T-helper 2 cell treated with Interferon-gamma antibody and Interleukin-4, amounts not matched to agents 5 μg/mL and 100 μg/mL, for 36 hours (primary cell): ENCODE data around the gene TMEM123.
"Not testable (repeated sequence)": the region's sequence is repeated elsewhere in the genome, so short reads cannot be mapped to it uniquely, and the experiment has no call there.

ENCODE experiments used
- DNase-seq: peaks from one replicate; pipeline ENCODE4 v3.0.0; 2021; ENCODE audit warnings: low spot score
- H3K27ac Mint-ChIP-seq: one replicate; pipeline ENCODE4 v1.8.0; 2021; ENCODE audit warnings: mild to moderate bottlenecking, mixed read lengths
- H3K27me3 Mint-ChIP-seq: one replicate; pipeline ENCODE4 v1.8.0; 2021; ENCODE audit warnings: low read depth, mixed read lengths
- H3K36me3 Mint-ChIP-seq: one replicate; pipeline ENCODE4 v1.8.0; 2021; ENCODE audit warnings: low read depth, mixed read lengths
- H3K4me1 Mint-ChIP-seq: one replicate; pipeline ENCODE4 v1.8.0; 2021; ENCODE audit warnings: low read depth, mixed read lengths
- H3K4me3 Mint-ChIP-seq: one replicate; pipeline ENCODE4 v1.8.0; 2022; ENCODE audit warnings: mild to moderate bottlenecking, moderate library complexity, mixed read lengths
- H3K9me3 Mint-ChIP-seq: one replicate; pipeline ENCODE4 v1.8.0; 2021; ENCODE audit warnings: mixed read lengths

The TMEM123 gene

DNA sequence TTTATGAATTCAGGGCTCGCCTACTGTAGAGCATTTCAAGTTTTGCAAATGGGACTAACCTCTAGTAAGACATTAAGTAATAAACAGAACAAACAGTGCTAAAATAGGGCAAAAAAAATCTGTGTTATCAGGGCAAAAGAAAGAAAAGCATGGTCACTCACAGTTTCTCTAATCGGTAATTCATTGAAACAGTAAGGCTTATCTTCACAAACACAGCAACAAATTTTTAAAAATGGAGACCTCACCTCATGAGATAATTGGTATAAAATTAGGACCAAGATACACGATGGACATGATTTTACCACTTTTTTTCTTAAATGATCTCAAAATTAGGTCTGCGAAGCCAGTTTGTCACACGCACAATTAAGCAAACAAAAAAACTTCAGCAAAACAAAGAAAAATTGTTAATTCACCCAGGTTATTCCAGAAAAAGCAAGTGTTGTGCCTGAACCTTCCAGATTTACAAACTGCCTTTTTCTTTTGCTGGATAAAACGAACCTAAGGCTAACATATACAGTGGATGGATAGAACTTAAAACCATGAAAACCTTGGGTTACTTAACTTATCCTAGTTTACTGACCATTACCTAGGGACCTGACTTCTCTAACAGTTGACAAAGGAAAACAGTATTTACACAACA is 1.4 kb downstream of the TMEM123 start:
- Mint-ChIP-seq H3K27me3 (no peaks in the 10 kb centered on the region), H3K9me3 (no peaks in the 10 kb centered on the region), H3K4me3 (peak overlapping the region; percentile 87), H3K27ac (peak overlapping the region; percentile 97), H3K36me3 (peaks cover 50% of the 10 kb centered on the region), H3K4me1 (peaks cover 73% of the 10 kb centered on the region)
- DNase-seq = no peak

DNA sequence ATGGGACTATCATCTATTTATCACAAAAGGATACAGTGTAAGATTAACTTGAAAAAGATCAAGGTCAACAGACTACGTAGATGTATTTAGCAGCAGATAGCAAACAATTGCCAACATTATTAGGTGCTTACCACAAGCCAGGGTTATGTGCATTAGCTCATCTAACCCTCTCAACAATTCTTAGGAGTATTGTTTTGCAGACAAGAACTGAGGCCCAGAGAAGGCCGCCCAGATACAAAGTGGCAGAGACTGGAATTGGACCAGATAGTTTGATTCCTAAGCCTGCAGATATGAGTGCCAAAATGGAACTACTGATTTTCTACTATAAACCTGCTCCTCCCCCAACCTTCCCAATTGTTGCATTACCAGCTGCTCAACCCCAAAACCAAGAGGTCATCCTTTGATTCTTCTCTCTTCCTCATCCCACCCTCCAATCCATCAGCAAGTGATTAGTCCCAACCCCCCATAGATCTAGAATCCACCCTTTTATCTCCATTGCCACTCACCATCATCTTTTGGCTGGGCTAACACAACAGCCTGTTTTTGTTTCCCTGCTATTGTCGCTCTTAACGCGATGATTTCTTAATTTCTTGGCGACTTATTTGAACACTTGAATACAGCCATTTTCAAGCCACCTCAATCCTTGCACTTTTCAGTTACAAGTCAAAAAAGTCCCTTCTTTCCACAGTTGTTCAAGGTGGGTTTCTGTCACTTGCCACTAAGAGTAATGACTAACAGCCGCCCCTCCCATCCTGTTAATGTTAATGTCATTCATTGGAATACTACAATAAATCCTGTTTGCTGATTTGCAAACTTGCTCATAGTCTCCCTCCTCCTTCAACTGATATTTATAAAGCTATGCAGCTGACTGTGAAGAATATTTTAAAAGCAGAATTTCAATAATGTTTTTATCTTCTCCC is 2.7 kb downstream of the TMEM123 start:
- Mint-ChIP-seq H3K27ac (peak overlapping the region; percentile 65), H3K36me3 (peaks cover 63% of the 10 kb centered on the region), H3K4me1 (peaks cover 72% of the 10 kb centered on the region), H3K9me3 (peaks cover 4% of the 10 kb centered on the region), H3K4me3 (peak overlapping the region; percentile 87), H3K27me3 (no peaks in the 10 kb centered on the region)
- DNase-seq = no peak

DNA sequence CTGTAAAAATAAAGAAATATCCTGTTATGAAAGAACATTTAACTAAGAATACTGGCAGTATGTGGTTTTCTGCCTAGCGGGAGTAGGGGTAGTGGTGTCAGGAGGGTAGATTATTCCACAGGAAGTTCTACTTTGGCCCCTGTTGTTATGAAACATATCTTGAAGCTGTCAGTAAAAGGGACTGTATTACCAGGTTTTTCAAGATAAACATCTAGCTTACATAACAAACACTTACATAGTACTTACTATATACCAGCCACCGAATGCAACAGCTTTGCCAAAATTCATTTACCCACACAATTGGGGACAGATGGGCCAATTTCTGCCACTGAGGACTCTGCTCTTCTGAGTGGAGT is 3.7 kb downstream of the TMEM123 start:
- Mint-ChIP-seq H3K4me1 (peaks cover 65% of the 10 kb centered on the region), H3K4me3 (peak overlapping the region; percentile 87), H3K9me3 (peaks cover 8% of the 10 kb centered on the region), H3K27ac (peak overlapping the region; percentile 65), H3K27me3 (no peaks in the 10 kb centered on the region), H3K36me3 (peaks cover 71% of the 10 kb centered on the region)
- no peak for DNase-seq

DNA sequence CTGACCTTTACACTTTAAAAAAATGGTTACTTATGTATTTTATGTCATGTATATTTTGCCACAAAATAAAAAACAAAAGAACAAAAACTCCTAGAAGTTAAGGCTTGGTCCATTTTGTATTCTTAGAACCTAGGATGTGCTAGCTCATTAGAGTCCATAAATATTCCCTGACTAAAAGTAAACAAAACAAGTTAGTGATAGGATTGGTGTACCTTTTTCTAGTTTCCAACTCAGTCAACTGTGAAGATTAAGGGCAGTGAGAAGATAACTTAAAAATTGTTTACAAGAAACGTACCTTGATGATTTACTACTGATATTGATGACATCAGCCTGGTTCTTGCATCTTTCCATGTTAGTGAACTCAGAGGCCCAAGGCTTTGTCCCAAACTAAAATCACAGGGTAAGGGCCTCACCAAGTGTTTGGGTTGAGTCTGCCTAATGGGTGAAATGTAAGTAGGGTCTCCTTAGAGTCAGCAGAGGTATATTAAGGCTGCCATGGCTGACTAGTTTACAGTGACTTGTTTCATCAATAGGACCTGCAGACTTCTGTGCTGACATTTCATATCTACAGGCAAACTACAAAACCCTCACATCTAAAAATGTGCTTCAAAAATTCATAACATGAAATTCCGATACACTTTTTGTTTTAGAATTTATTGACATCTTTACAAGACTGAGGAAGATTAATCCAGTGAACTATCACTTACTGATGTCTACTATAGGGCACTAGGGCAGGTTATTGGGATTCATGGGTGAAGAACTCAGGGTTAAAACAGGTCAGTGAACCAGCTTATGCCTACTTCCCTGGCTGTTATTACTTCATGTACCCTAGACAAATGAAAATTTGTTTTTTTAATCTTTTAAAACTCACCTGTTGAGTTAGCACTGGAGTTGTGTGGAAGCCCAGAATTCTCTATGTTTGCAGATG is 4.4 kb downstream of the TMEM123 start:
- peak overlapping the region; percentile 80 for H3K27ac Mint-ChIP-seq
- H3K4me3 Mint-ChIP-seq = peak overlapping the region; percentile 87
- H3K27me3 Mint-ChIP-seq = no peaks in the 10 kb centered on the region
- peaks cover 77% of the 10 kb centered on the region for H3K36me3 Mint-ChIP-seq
- no peak for DNase-seq
- peaks cover 65% of the 10 kb centered on the region for H3K4me1 Mint-ChIP-seq
- H3K9me3 Mint-ChIP-seq = peaks cover 9% of the 10 kb centered on the region

DNA sequence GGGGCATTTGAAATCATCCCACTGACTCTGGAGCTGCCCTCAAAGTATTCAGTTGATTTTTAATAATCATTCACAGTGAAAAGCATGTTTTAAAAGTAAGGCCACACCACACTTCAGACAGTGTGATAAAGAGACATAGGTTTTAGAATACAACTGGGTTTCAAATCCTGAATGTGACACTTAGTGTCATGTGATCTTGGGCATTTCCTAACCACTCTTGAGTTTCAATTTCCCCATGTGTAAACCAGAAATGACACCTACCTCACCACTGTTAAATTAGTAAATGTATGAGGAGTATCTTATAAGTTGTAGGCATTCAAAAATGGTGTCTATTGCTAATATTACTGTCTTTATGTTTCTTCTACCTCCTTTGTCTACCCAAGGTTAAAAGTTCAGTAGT is 5.4 kb downstream of the TMEM123 start:
- peaks cover 9% of the 10 kb centered on the region for H3K9me3 Mint-ChIP-seq
- peak overlapping the region; percentile 87 for H3K4me3 Mint-ChIP-seq
- DNase-seq = peak; percentile 37
- peak overlapping the region; percentile 80 for H3K27ac Mint-ChIP-seq
- peaks cover 87% of the 10 kb centered on the region for H3K36me3 Mint-ChIP-seq
- peaks cover 70% of the 10 kb centered on the region for H3K4me1 Mint-ChIP-seq
- no peaks in the 10 kb centered on the region for H3K27me3 Mint-ChIP-seq

DNA sequence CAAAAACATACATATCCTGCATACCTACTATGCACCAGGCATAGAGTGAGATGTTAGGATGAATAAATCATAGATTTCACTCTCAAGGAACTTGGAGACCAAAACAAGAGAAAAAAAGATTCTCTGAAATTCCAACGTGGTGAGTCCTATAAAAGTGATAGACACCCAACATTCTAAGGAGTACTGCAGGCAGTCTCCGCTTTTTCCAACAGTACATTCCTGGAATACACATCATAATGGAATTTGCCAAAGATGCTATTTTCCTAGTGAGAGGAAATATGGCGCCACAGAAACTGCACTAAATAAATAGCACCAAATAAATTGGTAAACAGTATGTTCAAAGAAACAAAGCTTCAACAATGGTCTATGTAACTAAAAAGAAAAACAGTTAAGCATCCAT is 6.0 kb downstream of the TMEM123 start:
- peaks cover 9% of the 10 kb centered on the region for H3K9me3 Mint-ChIP-seq
- H3K4me1 Mint-ChIP-seq = peaks cover 73% of the 10 kb centered on the region
- peaks cover 85% of the 10 kb centered on the region for H3K36me3 Mint-ChIP-seq
- no peaks in the 10 kb centered on the region for H3K27me3 Mint-ChIP-seq
- DNase-seq = no peak
- peak overlapping the region; percentile 87 for H3K4me3 Mint-ChIP-seq
- H3K27ac Mint-ChIP-seq = no peak overlapping the region

DNA sequence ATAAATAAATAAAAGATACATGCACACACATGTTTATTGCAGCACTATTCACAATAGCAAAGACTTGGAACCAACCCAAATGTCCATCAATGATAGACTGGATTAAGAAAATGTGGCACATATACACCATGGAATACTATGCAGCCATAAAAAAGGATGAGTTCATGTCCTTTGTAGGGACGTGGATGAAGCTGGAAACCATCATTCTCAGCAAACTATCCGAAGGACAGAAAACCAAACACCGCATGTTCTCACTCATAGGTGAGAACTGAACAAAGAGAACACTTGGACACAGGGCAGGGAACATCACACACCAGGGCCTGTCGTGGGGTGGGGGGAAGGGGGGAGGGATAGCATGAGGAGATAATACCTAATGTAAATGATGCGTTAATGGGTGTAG is 7.9 kb downstream of the TMEM123 start:
- H3K36me3 Mint-ChIP-seq = peaks cover 87% of the 10 kb centered on the region
- DNase-seq, H3K9me3 Mint-ChIP-seq, H3K27ac Mint-ChIP-seq, H3K4me3 Mint-ChIP-seq, H3K27me3 Mint-ChIP-seq: not testable (repeated sequence)
- H3K4me1 Mint-ChIP-seq = peaks cover 78% of the 10 kb centered on the region

DNA sequence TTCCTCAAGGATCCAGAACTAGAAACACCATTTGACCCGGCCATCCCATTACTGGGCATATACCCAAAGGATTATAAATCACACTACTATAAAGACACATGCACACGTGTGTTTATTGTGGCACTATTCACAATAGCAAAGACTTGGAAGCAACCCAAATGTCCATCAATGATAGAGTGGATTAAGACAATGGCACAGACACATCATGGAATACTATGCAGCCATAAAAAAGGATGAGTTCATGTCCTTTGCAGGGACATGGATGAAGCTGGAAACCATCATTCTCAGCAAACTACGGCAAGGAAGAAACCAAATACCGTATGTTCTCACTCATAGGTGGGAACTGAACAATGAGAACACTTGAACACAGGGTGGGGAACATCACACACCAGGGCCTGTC is 8.4 kb downstream of the TMEM123 start:
- H3K9me3 Mint-ChIP-seq, H3K27ac Mint-ChIP-seq, H3K27me3 Mint-ChIP-seq, DNase-seq, H3K4me3 Mint-ChIP-seq: not testable (repeated sequence)
- Mint-ChIP-seq H3K36me3 (peaks cover 84% of the 10 kb centered on the region), H3K4me1 (peaks cover 79% of the 10 kb centered on the region)

DNA sequence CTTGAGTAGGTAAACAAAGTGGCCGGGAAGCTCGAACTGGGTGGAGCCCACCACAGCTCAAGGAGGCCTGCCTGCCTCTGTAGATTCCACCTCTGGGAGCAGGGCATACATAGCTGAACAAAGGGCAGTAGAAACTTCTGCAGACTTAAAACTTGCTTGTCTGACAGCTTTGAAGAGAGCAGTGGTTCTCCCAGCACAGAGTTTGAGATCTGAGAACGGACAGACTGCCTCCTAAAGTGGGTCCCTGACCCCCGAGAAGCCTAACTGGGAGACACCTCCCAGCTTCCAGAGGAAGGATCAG is 13.6 kb downstream of the TMEM123 start:
- H3K4me1 Mint-ChIP-seq = peaks cover 63% of the 10 kb centered on the region
- peaks cover 83% of the 10 kb centered on the region for H3K36me3 Mint-ChIP-seq
- H3K27me3 Mint-ChIP-seq, H3K27ac Mint-ChIP-seq, DNase-seq: not testable (repeated sequence)
- H3K4me3 Mint-ChIP-seq = peak overlapping the region; percentile 61
- H3K9me3 Mint-ChIP-seq = peaks cover 24% of the 10 kb centered on the region

DNA sequence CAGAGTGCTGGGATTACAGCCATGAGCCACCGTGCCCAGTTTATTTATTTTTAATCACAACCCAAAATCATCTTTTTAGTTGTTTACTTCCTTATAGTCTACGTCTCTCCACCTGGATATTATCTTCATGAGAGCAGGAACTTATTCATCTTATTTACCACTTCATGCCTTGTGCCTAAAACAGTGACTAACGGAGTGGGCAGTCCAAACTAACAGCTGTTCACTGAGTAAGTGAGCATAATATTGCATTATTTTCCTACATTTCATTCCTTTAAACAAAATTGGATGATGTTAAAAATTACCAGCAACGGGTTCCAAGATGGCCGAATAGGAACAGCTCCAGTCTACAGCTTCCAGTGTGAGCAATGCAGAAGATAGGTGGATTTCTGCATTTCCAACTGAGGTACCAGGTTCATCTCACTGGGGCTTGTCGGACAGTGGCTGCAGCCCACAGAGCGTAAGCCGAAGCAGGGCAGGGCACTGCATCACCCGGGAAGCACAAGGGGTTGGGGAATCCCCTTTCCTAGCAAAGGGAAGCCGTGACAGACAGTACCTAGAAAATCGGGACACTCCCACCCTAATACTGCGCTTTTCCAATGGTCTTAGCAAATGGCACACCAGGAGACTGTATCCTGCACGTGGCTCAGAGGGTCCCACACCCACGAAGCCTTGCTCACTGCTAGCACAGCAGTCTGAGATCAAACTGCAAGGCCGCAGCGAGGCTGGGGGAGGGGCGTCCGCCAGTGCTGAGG is 14.1 kb downstream of the TMEM123 start:
- no peak for DNase-seq
- Mint-ChIP-seq H3K27ac (peak overlapping the region; percentile 11), H3K36me3 (peaks cover 83% of the 10 kb centered on the region), H3K9me3 (peaks cover 26% of the 10 kb centered on the region), H3K27me3 (no peaks in the 10 kb centered on the region), H3K4me3 (peak overlapping the region; percentile 61), H3K4me1 (peaks cover 58% of the 10 kb centered on the region)

DNA sequence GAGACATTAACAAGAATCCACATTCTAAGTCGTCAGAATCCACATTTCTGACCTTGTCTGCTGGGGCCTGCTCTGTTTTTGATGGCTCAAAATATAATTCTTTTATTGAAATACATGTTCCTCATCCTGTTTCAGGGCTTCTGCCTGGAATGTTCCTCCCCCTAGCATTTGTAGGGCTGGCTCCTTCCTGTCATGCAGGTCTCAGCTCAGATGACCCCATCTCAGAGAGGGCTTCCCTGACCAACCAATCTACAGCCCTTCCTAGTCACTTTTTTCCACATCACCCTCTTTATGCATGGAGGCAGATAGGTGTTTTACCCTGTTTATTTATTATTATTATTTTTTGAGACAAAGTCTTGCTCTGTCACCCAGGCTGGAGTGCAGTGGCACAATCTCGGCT is 14.8 kb downstream of the TMEM123 start:
- Mint-ChIP-seq H3K27ac (peak overlapping the region; percentile 14), H3K36me3 (peaks cover 83% of the 10 kb centered on the region), H3K27me3 (no peaks in the 10 kb centered on the region), H3K4me3 (no peak overlapping the region), H3K4me1 (peaks cover 52% of the 10 kb centered on the region), H3K9me3 (peaks cover 34% of the 10 kb centered on the region)
- DNase-seq = no peak

DNA sequence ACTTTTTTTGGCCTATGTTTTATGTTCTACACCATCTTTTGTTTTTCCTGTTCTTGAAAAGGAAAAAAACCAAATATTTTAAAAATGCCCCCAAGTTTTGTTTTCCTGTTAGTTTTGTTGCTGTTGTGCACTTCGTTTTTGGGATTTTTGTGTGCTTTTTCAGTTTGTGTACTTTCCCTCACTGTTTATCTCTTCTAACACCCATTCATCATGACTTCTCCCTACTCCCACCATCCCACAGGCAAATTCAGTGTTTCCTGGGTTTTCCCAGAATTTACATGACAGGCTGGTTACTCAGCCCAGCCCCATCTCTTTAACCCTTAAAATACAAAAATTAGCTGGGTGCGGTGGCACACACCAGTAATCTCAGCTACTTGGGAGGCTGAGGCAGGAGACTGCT is 15.6 kb downstream of the TMEM123 start:
- H3K4me1 Mint-ChIP-seq = peaks cover 51% of the 10 kb centered on the region
- DNase-seq = no peak
- H3K27ac Mint-ChIP-seq = no peak overlapping the region
- H3K9me3 Mint-ChIP-seq = peaks cover 41% of the 10 kb centered on the region
- no peak overlapping the region for H3K4me3 Mint-ChIP-seq
- H3K27me3 Mint-ChIP-seq = no peaks in the 10 kb centered on the region
- H3K36me3 Mint-ChIP-seq = peaks cover 84% of the 10 kb centered on the region

DNA sequence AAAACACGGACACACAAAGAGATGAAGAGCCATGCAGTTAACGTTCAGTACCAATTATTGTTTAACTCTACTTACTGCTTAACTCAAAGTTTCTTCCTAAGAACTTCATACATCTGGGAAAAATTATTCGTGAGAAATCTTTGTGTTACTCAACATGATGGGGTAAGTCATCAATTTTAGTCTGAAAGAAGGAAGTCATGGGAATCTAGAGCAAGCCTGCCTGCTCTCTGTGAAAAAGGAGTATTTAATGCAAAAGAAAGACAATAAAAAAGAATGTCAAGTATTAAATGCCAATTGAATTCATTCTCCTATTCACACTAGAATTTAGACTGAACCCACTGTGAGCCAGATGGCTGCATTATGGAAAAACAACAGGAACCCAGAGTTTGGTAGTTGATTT is 16.0 kb downstream of the TMEM123 start:
- peaks cover 87% of the 10 kb centered on the region for H3K36me3 Mint-ChIP-seq
- DNase-seq = no peak
- peaks cover 45% of the 10 kb centered on the region for H3K9me3 Mint-ChIP-seq
- H3K27ac Mint-ChIP-seq = no peak overlapping the region
- H3K4me1 Mint-ChIP-seq = peaks cover 52% of the 10 kb centered on the region
- H3K4me3 Mint-ChIP-seq = no peak overlapping the region
- no peaks in the 10 kb centered on the region for H3K27me3 Mint-ChIP-seq
